GM12878 (cell line): ENCODE results near the gene ETS1. TPM values are rescaled to one million over a fixed set of nuclear protein-coding genes. Genes with fewer than 3 reads are reported as not detected.

ENCODE experiments used
- ATAC-seq: fragments of 200-7000 bp; cut with Tn5 transposase; 3 replicates; pipeline ENCODE4 v1.9.1; 2020; ENCODE audit warnings: mild to moderate bottlenecking, moderate library complexity
- BruUV-seq: library from RNA; stranded (reverse); fragments of 400-500 nt; replicated peaks from 2 replicates; lab custom pipeline; 2021; lab: Mats Ljungman, UMichigan
- CTCF ChIA-PET: fragments of 300-600 bp; sonication (Branson Sonifier 250); formaldehyde crosslinking; extraction: SDS; loops from one replicate; lab custom pipeline; 2021; ENCODE audit warnings: inconsistent platforms; lab: Yijun Ruan, JAX
- POLR2A ChIA-PET: fragments of 350-600 bp; formaldehyde crosslinking; extraction: SDS; loops from one replicate; lab custom pipeline; 2021; ENCODE audit warnings: inconsistent platforms; lab: Charles Lee
- RAD21 ChIA-PET: fragments of 300-600 bp; sonication (Branson Sonifier 250); formaldehyde crosslinking; loops from one replicate; lab custom pipeline; 2023; ENCODE audit warnings: antibody characterized with exemption; ENCODE audit not compliant: unreplicated experiment; lab: Charles Lee
- SMC1A ChIA-PET: fragments of 300-600 bp; sonication (Branson Sonifier 250); formaldehyde crosslinking; loops from one replicate; lab custom pipeline; 2023; ENCODE audit not compliant: unreplicated experiment, uncharacterized antibody; lab: Charles Lee
- DNase-seq: peaks from one replicate; pipeline ENCODE4 v3.0.0-alpha.2; 2011; ENCODE audit warnings: low read depth, low spot score
- FAIRE-seq: peaks from 3 replicates; lab custom pipeline; 2011; peaks lifted over from hg19 to GRCh38; lab: Jason Lieb, UNC
- H2AFZ ChIP-seq: 2 replicates; pipeline ENCODE4 v1.6.0; 2011; ENCODE audit warnings: low read depth, low read length, control low read depth; ENCODE audit not compliant: control insufficient read depth
- H3K27ac ChIP-seq: 2 replicates; pipeline ENCODE4 v1.5.1; 2011; ENCODE audit warnings: control low read depth; ENCODE audit not compliant: control insufficient read depth, insufficient read depth
- H3K27me3 ChIP-seq, 2 experiments: replicated peaks in 1 of 2; 2 replicates each; pipeline versions ENCODE4 v1.6.0 to v1.6.1; 2011; ENCODE audit warnings: low read length in 1 of 2; ENCODE audit not compliant: control insufficient read depth in 2 of 2, insufficient read depth in 2 of 2
- H3K36me3 ChIP-seq, 2 experiments: 2 replicates each; pipeline ENCODE4 v1.5.1; 2011; ENCODE audit warnings: low read length in 1 of 2; ENCODE audit not compliant: control insufficient read depth in 2 of 2, insufficient read depth in 2 of 2
- H3K4me1 ChIP-seq: 2 replicates; pipeline ENCODE4 v1.6.1; 2011; ENCODE audit warnings: mild to moderate bottlenecking, low read length, moderate library complexity, mixed read lengths; ENCODE audit not compliant: control insufficient read depth, insufficient read depth
- H3K4me2 ChIP-seq: 2 replicates; pipeline ENCODE4 v1.6.0; 2011; ENCODE audit warnings: control low read depth; ENCODE audit not compliant: control insufficient read depth, insufficient read depth
- H3K4me3 ChIP-seq: fragments of 200-600 bp; sonication (generic); 2 replicates; pipeline ENCODE4 v1.5.1; 2016
- H3K79me2 ChIP-seq: 2 replicates; pipeline ENCODE4 v1.6.0; 2011; ENCODE audit warnings: low read length; ENCODE audit not compliant: control insufficient read depth, insufficient read depth
- H3K9ac ChIP-seq: 2 replicates; pipeline ENCODE4 v1.8.0; 2011; ENCODE audit warnings: low read length, control low read depth, mixed read lengths; ENCODE audit not compliant: control insufficient read depth, insufficient read depth
- H3K9me3 ChIP-seq: replicated peaks from 3 replicates; pipeline ENCODE4 v1.5.1; 2011; ENCODE audit warnings: mild to moderate bottlenecking, low read length; ENCODE audit not compliant: control insufficient read depth, insufficient read depth
- H4K20me1 ChIP-seq: 2 replicates; pipeline ENCODE4 v1.6.0; 2011; ENCODE audit not compliant: control insufficient read depth, insufficient read depth
- CEBPZ ChIP-seq: fragments of 150-350 bp; IDR thresholded peaks from 2 replicates; pipeline ENCODE4 v1.6.1; 2016; ENCODE audit warnings: low read depth, low read length
- CREB1 ChIP-seq: IDR thresholded peaks from 2 replicates; pipeline ENCODE4 v1.6.1; 2012; ENCODE audit warnings: low read depth, mild to moderate bottlenecking, inconsistent platforms
- FOXK2 ChIP-seq: fragments of 450-650 bp; IDR thresholded peaks from 2 replicates; pipeline ENCODE4 v1.6.1; 2017; ENCODE audit warnings: mild to moderate bottlenecking, moderate library complexity
- MEF2A ChIP-seq: IDR thresholded peaks from 2 replicates; pipeline ENCODE4 v1.6.1; 2011; ENCODE audit warnings: low read depth, mild to moderate bottlenecking, low read length, moderate library complexity; ENCODE audit not compliant: insufficient read depth
- NFYB ChIP-seq: IDR thresholded peaks from 2 replicates; pipeline ENCODE4 v1.6.1; 2011; ENCODE audit warnings: low read depth, mild to moderate bottlenecking, low read length, improper control_type of control experiment, moderate library complexity; ENCODE audit not compliant: insufficient read depth
- NRF1 ChIP-seq: conservative IDR thresholded peaks from 2 replicates; pipeline ENCODE4 v1.6.1; 2011; ENCODE audit warnings: mild to moderate bottlenecking, low read depth, low read length, improper control_type of control experiment
- POLR2A ChIP-seq: IDR thresholded peaks from 2 replicates; pipeline ENCODE4 v1.6.1; 2011; ENCODE audit warnings: low read depth, mild to moderate bottlenecking, low read length
- SKIL ChIP-seq: fragments of 450-650 bp; IDR thresholded peaks from 2 replicates; pipeline ENCODE4 v1.6.1; 2017; ENCODE audit warnings: mild to moderate bottlenecking, low read depth, inconsistent platforms; ENCODE audit not compliant: poor library complexity, severe bottlenecking
- ZNF24 ChIP-seq: fragments of 450-650 bp; IDR thresholded peaks from 2 replicates; pipeline ENCODE4 v1.6.1; 2017; ENCODE audit warnings: antibody characterized with exemption, mild to moderate bottlenecking
- WGBS: methylation state at CpG from one replicate; pipeline ENCODE4 v1.1.6; 2016; ENCODE audit warnings: low lambda C conversion rate; ENCODE audit not compliant: insufficient replicate concordance, insufficient coverage; ENCODE audit errors: missing lambda C conversion rate; 5-methylcytosine and 5-hydroxymethylcytosine counted together
- in situ Hi-C: fragments of 300-500 bp; cut with MboI; formaldehyde crosslinking; loops from 9 replicates; pipeline ENCODE4 v1.14.3; 2018; ENCODE audit warnings: mixed read lengths
- intact Hi-C: fragments of 100-400 bp; cut with micrococcal nuclease; formaldehyde crosslinking; loops from one replicate; pipeline ENCODE4 v1.14.2; 2022; ENCODE audit not compliant: unreplicated experiment
- polyA plus RNA-seq, 11 experiments: library from polyadenylated mRNA; depleted of rRNA in 4 of 11; unstranded in 6 of 11; stranded (reverse) in 5 of 11; fragments of >200 nt; fragmentation: Nextera tagmentation in 4 of 11; fragmentation: Illumina TruSeq in 1 of 11; extraction: Ambion mirVana in 4 of 11; extraction: Trizol in 1 of 11; gene quantifications; 1 replicate in 1 of 11; 2 replicates in 10 of 11; pipeline versions ENCODE4 v1.2.1 to v1.2.3, GENCODE V29; 2011 to 2016; ENCODE audit warnings: inconsistent platforms in 2 of 11, missing spikeins in 2 of 11, low read depth in 1 of 11
- total RNA-seq, 4 experiments: library from RNA; depleted of rRNA in 3 of 4; stranded (reverse); fragments of >200 nt in 3 of 4; fragmentation: Illumina TruSeq in 1 of 4; extraction: Trizol in 1 of 4; gene quantifications; 2 replicates each; pipeline versions ENCODE4 v1.2.1 to v1.2.3, GENCODE V29; 2013 to 2021
- TF ChIP-seq, protein P1 (sequence below): fragments of 150-350 bp; IDR thresholded peaks from 2 replicates; pipeline ENCODE4 v1.6.1; 2014; ENCODE audit warnings: mild to moderate bottlenecking, low read depth, low read length

The ETS1 gene
- total and polyA plus RNA-seq, 10 of the 15 experiments (the other 5 are each of a cell fraction or from before 2014, with no cell fraction given), result 12.5 to 112 (median 55.5) TPM

- H3K4me2 ChIP-seq, result no peak overlapping the region
- H3K27ac ChIP-seq, result no peak overlapping the region
- no peak overlapping the region for H3K4me3 ChIP-seq
Observed at GRCh38 chr11:128476729-128477128, 110.6 kb downstream of the ETS1 start.

More at GRCh38 chr11:128476729-128477128, 110.6 kb downstream of the ETS1 start:
- ATAC-seq (no peak), DNase-seq (no peak), FAIRE-seq (no peak)
- BruUV-seq, result no TSS peak
- Histone ChIP-seq H3K27me3 (no peaks in the 10 kb centered on the region), H3K4me1 (peaks cover 64% of the 10 kb centered on the region), H3K79me2 (peaks cover 61% of the 10 kb centered on the region), H3K9me3 (peaks cover 4% of the 10 kb centered on the region; the same call in 2 of the 3 replicates), H3K9ac (no peak overlapping the region), H3K36me3 (peaks cover 15 to 45% of the 10 kb centered on the region in 2 experiments), H4K20me1 (no peaks in the 10 kb centered on the region), H2AFZ (no peak overlapping the region)
- in situ Hi-C loops (no loop called here), intact Hi-C loops (loop anchor here (10.0 kb wide), 1 partner anchor 302 kb away; no protein-coding TSS in a partner anchor)
- RAD21 ChIA-PET, result interaction anchor here (0.9 to 11.1 kb wide), 2 partner anchors 42 to 147 kb away, joined by 3 to 144 read pairs; no protein-coding TSS in a partner anchor
- TF ChIP-seq CEBPZ (no peak), FOXK2 (no peak), MEF2A (no peak), SKIL (no peak), NRF1 (no peak), ZNF24 (no peak), NFYB (no peak), POLR2A (no peak), CREB1 (no peak)
- TF ChIP-seq, protein P1, sequence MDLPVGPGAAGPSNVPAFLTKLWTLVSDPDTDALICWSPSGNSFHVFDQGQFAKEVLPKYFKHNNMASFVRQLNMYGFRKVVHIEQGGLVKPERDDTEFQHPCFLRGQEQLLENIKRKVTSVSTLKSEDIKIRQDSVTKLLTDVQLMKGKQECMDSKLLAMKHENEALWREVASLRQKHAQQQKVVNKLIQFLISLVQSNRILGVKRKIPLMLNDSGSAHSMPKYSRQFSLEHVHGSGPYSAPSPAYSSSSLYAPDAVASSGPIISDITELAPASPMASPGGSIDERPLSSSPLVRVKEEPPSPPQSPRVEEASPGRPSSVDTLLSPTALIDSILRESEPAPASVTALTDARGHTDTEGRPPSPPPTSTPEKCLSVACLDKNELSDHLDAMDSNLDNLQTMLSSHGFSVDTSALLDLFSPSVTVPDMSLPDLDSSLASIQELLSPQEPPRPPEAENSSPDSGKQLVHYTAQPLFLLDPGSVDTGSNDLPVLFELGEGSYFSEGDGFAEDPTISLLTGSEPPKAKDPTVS, result no peak
- 90% methylated on average over 7 of the region's 7 CpGs for WGBS
- SMC1A ChIA-PET, result interaction anchor here (0.6 to 10.6 kb wide), 5 partner anchors 41 to 212 kb away, joined by 3 to 154 read pairs (median 3); no protein-coding TSS in a partner anchor
- POLR2A ChIA-PET, result interaction anchor here (0.8 to 1.3 kb wide), 2 partner anchors 17 to 29 kb away, joined by 3 to 5 read pairs; no protein-coding TSS in a partner anchor
- CTCF ChIA-PET, result interaction anchor here (1.1 kb wide), 1 partner anchor 31 kb away, joined by 3 read pairs; no protein-coding TSS in a partner anchor
